ENCODE measurements around the gene CHAT.

The CHAT gene

GRCh38 chr10:49597426-49598163 is 16.2 kb upstream of the CHAT start:
- no peak for DNase-seq (ENCODE audit: low spot score)

DNA sequence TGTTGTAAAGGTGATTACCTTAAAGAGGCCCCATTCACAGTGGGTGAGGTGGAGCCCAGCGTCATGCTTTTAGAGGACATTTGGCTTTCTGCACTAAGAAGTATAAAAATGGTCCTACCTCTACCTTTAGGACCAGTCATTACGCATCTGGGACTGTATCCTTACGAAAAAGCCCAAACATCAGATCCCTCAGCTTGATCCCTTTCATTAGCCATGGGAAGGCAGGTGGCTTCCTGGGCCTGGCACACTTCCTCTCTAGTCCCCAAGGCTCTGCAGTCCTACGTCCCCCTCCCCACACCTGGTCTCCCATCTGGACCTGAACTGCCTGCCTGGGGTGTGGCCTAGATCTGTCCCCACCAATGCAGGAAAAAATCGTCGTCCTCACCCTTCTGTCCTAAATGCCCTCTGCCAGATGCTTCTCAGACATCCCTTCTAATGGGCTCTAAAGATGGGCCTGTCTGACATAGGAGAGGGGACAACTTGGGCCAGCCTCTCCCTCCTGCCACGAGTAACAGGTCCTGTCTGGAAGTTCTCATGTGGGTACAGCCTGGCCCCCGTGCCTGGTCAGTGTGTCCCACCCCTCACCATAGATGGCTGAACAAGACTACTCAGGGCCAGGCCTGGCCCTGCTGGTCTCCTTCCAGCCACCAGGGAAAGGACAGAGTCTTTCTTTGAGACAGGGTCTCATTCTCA is 15.5 kb upstream of the CHAT start:
- DNase-seq (ENCODE audit: low spot score): no peak

DNA sequence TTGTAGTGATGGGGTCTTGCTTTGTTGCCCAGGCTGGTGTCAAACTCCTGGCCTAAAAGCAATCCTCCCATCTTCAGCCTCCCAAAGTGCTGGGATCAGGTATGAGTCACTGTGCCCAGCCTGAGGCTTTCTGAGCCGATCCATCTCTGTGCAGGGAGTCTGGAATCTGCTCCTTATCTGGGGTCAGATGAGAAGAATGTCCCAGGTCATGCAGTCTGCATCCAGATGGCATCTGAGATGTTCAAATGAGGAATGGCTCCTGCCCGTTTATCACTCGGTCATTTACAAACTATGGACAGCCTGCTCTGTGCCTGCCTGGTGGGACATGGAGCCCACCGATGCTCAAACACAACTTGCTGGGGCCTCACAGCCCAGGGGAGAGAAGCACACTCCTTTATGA is 14.9 kb upstream of the CHAT start:
- no peak for DNase-seq (ENCODE audit: low spot score)

- DNase-seq (ENCODE audit: low spot score): no peak
These were observed 14.3 kb upstream of the CHAT start for GRCh38 chr10:49599546-49599945.

- no peak for DNase-seq (ENCODE audit: low spot score)
These were observed 13.8 kb upstream of the CHAT start for GRCh38 chr10:49600046-49600445.

GRCh38 chr10:49600781-49601400 is 12.9 kb upstream of the CHAT start:
- DNase-seq (ENCODE audit: low spot score): no peak

- DNase-seq (ENCODE audit: low spot score): no peak
These were observed 12.0 kb upstream of the CHAT start for GRCh38 chr10:49601857-49602256.

DNA sequence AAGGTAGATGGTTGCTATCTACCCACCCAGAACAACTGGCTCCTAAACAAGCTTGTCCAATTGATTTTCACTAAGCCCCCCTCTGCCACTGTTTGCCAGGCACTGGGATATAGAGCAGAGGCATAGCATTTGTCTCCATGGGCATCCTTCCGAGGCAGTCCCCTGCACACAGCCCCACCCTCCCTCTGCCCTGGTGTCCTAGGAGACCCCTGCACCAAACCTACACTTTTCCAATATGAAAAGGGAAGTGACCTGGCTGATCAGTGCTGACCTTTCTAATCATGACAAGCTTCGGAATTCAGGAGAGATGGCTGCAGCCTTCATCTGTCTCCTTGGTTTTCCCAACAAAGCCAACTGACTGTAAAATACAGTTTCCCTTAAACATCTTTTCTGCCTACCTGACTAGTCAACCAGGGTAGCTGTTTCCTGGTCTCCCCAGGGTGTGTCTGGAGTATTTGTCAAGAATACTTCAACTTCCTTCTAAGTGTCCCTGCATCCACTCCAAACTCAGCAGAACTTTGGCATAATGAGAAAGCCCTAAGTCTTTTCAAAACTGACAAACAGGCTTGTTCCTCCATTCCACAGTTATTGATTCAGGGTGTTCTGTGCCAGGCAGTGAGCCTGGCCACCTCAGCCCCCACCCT is 11.3 kb upstream of the CHAT start:
- no peak for DNase-seq (ENCODE audit: low spot score)

- DNase-seq (ENCODE audit: low spot score): no peak
These were observed 8.5 kb upstream of the CHAT start for GRCh38 chr10:49605216-49605938.

DNA sequence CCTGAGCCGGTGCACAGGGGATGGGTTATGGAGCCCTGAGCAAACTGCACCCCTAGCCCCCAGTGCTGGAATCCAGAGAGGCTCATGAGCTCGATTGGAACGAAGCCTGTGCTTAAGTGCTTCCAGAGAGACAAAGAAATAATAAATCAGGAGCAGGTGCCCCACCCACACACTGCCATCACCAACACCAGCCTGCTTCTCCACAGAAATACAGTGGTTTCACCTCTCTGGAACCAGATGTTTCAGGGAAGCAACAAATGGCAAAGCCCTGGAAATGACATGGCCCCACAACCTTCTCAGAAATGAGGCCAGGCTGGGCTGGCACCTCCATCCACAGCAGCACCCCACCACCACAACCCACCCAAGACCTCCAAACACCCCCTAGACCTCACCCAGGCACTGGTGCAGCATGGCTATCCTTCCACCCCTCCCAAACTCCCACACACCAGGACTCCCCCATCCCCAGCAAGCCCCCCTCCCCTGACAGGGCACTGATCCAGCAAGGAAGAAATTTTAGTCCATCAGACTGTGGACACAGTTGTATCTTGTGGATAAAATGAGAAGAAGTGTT is 7.8 kb upstream of the CHAT start:
- DNase-seq (ENCODE audit: low spot score): no peak

GRCh38 chr10:49606981-49607535 is 6.8 kb upstream of the CHAT start:
- DNase-seq (ENCODE audit: low spot score): peak; percentile 92

GRCh38 chr10:49608166-49609005 is 5.5 kb upstream of the CHAT start:
- no peak for DNase-seq (ENCODE audit: low spot score)

DNA sequence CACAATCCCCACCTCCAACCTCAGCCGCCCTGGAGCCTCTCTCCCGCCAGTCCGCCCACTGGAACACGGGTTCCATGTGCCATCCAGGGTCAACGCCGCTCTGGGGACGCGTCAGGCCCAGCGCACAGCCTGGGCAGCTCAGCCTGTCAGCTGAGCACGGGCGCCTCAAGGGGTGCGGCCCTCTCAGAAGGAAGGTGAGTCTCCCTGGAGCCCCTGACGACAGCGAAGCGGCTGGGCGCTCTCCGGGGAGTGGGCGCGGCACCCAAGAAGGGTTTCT is 4.9 kb upstream of the CHAT start:
- no peak for DNase-seq (ENCODE audit: low spot score)

- DNase-seq (ENCODE audit: low spot score): peak; percentile 68
These were observed 4.3 kb upstream of the CHAT start for GRCh38 chr10:49609283-49610113.

- DNase-seq (ENCODE audit: low spot score): peak; percentile 62
These were observed 3.8 kb upstream of the CHAT start, which contains the start of gene SLC18A3 for GRCh38 chr10:49610114-49610457. Gene SLC18A3 (plus strand): TSS chr10:49610310. CDS start chr10:49610741, 431 bp downstream.

DNA sequence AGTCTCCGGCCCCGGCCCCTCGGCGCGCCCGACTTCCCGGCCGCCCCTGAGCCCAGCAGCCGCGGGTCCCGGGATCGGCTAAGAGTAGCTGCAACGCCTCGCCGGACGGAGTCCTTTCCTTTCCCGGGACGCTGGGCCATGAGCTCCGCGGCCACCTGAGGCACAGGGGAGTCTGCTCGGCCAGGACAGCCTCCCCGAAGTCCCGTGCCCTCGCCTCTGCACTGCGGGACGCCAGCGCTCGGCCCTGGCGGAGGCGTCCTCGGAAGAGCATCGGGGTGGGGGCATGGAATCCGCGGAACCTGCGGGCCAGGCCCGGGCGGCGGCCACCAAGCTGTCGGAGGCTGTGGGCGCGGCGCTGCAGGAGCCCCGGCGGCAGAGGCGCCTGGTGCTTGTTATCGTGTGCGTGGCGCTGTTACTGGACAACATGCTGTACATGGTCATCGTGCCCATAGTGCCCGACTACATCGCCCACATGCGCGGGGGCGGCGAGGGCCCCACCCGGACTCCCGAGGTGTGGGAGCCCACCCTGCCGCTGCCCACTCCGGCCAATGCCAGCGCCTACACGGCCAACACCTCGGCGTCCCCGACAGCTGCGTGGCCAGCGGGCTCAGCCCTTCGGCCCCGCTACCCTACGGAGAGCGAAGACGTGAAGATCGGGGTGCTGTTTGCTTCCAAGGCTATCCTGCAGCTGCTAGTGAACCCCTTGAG is 3.2 kb upstream of the CHAT start:
- DNase-seq (ENCODE audit: low spot score): peak; percentile 49

- DNase-seq (ENCODE audit: low spot score): peak; percentile 46
These were observed 2.5 kb upstream of the CHAT start for GRCh38 chr10:49611166-49611815.

- no peak for DNase-seq (ENCODE audit: low spot score)
These were observed 1.9 kb upstream of the CHAT start for GRCh38 chr10:49611816-49612512.
